Measurements from ENCODE around the gene GSTCD.
"Not testable (repeated sequence)": the region's sequence is repeated elsewhere in the genome, so short reads cannot be mapped to it uniquely, and the experiment has no call there.

GSTCD gene

DNA sequence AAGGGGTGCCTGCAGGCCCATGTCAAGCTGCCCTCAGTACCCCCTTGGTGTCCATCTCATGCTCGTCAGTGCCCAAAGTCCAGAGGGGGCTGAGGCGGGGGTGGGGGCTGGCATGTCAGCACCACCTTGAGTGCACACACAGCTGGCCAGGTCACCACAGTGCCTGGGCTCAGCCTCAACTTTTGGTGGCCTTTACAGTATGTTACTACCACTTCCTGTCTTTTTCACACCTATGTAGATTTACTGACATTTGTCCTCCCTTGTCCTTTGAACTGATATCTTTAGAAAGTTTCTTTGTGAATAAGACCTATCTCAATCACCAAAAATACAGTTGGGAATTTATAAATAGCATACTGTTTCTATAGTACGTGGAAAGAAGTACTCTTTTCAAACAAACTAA, 128.0 kb downstream of the GSTCD start:
- no peak for DNase-seq (ENCODE audit: low read depth)
- no peak overlapping the region for H3K4me3 ChIP-seq (ENCODE audit: control insufficient read depth, low read depth, low read length)
- TF ChIP-seq, protein P1, sequence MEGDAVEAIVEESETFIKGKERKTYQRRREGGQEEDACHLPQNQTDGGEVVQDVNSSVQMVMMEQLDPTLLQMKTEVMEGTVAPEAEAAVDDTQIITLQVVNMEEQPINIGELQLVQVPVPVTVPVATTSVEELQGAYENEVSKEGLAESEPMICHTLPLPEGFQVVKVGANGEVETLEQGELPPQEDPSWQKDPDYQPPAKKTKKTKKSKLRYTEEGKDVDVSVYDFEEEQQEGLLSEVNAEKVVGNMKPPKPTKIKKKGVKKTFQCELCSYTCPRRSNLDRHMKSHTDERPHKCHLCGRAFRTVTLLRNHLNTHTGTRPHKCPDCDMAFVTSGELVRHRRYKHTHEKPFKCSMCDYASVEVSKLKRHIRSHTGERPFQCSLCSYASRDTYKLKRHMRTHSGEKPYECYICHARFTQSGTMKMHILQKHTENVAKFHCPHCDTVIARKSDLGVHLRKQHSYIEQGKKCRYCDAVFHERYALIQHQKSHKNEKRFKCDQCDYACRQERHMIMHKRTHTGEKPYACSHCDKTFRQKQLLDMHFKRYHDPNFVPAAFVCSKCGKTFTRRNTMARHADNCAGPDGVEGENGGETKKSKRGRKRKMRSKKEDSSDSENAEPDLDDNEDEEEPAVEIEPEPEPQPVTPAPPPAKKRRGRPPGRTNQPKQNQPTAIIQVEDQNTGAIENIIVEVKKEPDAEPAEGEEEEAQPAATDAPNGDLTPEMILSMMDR (conservative IDR thresholded peaks at IDR 0.05; ENCODE audit: control insufficient read depth, insufficient read depth, low read depth, low read length) = no peak

DNA sequence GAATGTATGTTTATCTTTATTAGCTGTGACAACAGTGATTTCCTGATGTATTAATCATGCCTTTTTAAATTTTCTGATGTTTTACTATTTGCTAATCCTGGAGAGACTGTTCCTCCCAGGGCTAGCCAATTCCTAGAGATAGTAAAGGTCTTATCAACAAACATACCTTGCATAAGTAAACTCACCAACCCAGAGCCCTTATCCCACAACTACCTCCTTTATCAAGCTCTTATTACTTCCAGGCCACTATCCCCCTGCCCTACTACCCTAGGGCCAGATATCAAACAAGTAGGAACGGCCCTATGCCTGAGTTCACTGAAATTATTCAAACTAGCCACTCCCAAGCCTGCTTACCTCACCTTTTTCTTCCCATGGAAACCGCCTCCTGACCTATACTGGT, 128.5 kb downstream of the GSTCD start:
- TF ChIP-seq, protein P1 (conservative IDR thresholded peaks at IDR 0.05; ENCODE audit: control insufficient read depth, insufficient read depth, low read depth, low read length) = no peak
- no peak for DNase-seq (ENCODE audit: low read depth)
- H3K4me3 ChIP-seq (ENCODE audit: control insufficient read depth, low read depth, low read length) = no peak overlapping the region

DNA sequence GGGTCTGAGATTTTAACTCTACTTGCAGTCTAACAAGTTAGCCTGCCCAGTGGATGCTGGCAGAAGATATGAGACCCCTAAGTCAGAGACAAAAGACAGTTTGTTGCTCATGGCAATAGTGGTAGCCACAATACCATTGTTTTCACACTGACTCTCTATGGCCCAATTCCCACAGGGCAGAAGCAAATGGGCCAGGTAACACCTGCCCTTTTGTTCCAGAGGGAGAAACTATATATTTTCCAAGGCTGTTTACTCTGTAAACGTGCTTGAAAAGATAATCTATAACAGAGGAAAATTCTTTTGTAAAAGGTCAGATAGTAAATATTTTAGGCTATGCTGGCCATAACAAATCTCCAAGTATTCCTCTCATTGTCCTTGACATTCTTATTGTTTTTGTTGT, 129.5 kb downstream of the GSTCD start:
- DNase-seq (ENCODE audit: low read depth) = no peak

DNA sequence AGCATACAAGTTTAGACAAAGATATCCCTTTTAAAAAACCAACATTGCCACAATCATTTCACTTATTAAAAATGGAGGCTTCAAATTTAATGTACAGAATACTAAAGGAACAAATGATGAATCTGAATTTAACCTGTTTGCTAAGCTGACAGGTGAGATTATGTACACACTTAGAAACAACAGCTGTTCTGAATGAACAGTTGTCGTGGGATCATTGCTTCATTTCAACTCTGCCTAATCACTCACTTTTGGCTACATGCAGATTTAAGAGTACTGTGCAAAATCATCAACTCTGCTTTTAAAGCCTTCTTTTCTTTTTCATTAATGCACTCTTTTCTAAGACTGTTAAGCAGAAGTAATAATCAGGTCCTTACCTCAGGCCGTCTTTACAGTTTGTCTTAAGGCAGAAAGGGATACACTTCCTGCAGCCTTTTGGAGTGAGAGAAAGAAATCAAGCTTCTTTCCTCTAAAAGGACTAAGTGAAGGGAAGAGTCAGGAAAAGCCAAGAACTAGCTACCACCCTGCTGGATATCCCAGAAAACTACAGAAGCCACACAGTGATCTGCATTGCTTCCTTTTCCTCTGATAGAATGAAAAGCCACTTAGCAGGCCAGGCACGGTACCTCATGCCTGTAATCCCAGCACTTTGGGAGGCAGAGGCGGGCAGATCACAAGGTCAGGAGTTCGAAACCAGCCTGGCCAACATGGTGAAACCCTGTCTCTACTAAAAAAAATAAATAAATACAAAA, 132.0 kb downstream of the GSTCD start:
- no peak for DNase-seq (ENCODE audit: low read depth)
- H3K4me3 ChIP-seq (ENCODE audit: control insufficient read depth, low read depth, low read length) = no peak overlapping the region
- TF ChIP-seq, protein P1 (conservative IDR thresholded peaks at IDR 0.05; ENCODE audit: control insufficient read depth, insufficient read depth, low read depth, low read length) = no peak

More for the DNA sequence above, 129.5 kb downstream of the GSTCD start:
- TF ChIP-seq, protein P1 (conservative IDR thresholded peaks at IDR 0.05; ENCODE audit: control insufficient read depth, insufficient read depth, low read depth, low read length) = no peak
- H3K4me3 ChIP-seq (ENCODE audit: control insufficient read depth, low read depth, low read length) = no peak overlapping the region

DNA sequence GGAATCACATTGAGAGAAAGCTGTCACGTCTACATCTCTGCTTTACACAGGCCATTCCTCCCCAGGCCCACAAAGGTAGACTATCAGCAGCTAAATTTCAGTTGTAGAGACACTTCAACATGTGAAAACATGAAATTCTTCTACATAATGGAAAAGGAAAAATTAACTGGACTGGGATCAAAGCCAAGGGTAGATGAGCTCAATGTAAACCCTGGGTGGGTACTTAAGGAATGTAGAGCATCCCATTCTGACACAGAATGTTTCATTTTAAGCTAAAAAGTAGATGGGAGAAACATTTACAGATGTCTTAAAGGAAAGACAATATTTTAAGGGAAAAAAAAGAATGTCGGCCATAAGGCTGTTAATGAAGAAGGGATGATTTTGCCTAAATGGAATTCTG, 135.4 kb downstream of the GSTCD start:
- DNase-seq (ENCODE audit: low read depth) = no peak
- H3K4me3 ChIP-seq (ENCODE audit: control insufficient read depth, low read depth, low read length) = no peak overlapping the region
- TF ChIP-seq, protein P1 (conservative IDR thresholded peaks at IDR 0.05; ENCODE audit: control insufficient read depth, insufficient read depth, low read depth, low read length) = no peak

DNA sequence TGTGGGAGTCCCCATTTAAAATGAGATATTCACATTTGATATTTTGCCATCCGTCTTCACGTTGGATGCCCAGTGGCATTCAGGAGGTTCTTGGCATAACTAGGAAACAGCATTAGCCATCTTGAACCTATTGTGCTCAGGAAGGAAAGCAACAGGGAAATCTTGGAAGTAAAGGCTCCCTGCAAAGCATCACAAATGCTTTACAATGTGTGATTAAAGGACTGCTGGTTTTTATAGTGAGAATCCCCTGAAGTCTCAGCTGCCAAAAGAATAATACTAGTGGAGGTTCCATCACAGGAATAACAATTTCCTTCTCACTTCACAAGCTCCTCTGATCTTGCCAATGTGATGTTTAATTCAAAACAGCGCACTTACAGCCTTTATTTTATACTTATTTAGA, 137.0 kb downstream of the GSTCD start:
- TF ChIP-seq, protein P1 (conservative IDR thresholded peaks at IDR 0.05; ENCODE audit: control insufficient read depth, insufficient read depth, low read depth, low read length) = no peak
- H3K4me3 ChIP-seq (ENCODE audit: control insufficient read depth, low read depth, low read length) = no peak overlapping the region
- DNase-seq (ENCODE audit: low read depth) = no peak

DNA sequence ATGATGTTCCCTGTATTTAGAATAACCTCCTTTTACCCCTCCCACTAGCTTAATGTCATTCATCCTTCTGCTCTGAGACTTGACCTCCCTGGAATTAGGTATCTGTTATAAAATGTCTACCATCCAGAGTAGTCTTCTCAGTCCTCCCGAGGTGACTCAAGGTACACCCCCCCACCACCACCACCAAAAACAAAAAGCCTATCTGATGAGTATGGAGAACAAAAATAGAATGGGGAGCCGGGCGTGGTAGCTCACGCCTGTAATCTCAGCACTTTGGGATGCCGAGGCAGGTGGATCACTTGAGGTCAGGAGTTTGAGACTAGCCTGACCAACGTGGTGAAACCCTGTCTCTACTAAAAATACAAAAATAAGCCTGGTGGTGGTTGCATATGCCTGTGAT, 139.8 kb downstream of the GSTCD start:
- not testable (repeated sequence) for H3K4me3 ChIP-seq (ENCODE audit: control insufficient read depth, low read depth, low read length); DNase-seq (ENCODE audit: low read depth)

Data from fibroblast of mammary gland (primary cell).